Body of pancreas (tissue), 4 donors: ENCODE measurements around the gene ZNF30.

Experiments
- CTCF ChIP-seq, 7 experiments: fragments of 450-650 bp in 4 of 7; fragments of 200-600 bp in 3 of 7; sonication (generic) in 3 of 7; IDR thresholded peaks; one replicate each; pipeline ENCODE4 v1.5.1; 2016 to 2019; ENCODE audit warnings: antibody characterized with exemption in 7 of 7
- POLR2A ChIP-seq, 3 donors: fragments of 450-650 bp; IDR thresholded peaks; one replicate each; pipeline ENCODE4 v1.6.1; 2016; ENCODE audit warnings: antibody characterized with exemption in 3 of 3, mild to moderate bottlenecking in 2 of 3

GRCh38 chr19:34990578-34991192, 64.0 kb downstream of the ZNF30 start:
- TF ChIP-seq CTCF (IDR thresholded peaks at IDR 0.05) (no peak), POLR2A (IDR thresholded peaks at IDR 0.05) (no peak)
